Putamen (tissue), 1 donor: ENCODE data around the gene C2orf76.
"Not testable (repeated sequence)": the region's sequence is repeated elsewhere in the genome, so short reads cannot be mapped to it uniquely, and the experiment has no call there.

Experiments used
- DNase-seq: peaks from one replicate; pipeline ENCODE4 v3.0.0-alpha.2; 2016; ENCODE audit warnings: low spot score

C2orf76 gene

GRCh38 chr2:119294671-119295070, 72.0 kb downstream of the C2orf76 start:
- DNase-seq = no peak

GRCh38 chr2:119293900-119294299, 72.7 kb downstream of the C2orf76 start:
- no peak for DNase-seq

- DNase-seq = no peak
Measured at GRCh38 chr2:119293254-119293653, 73.4 kb downstream of the C2orf76 start.

- DNase-seq = no peak
Measured at GRCh38 chr2:119292226-119292625, 74.4 kb downstream of the C2orf76 start.

- DNase-seq = no peak
Measured at GRCh38 chr2:119291588-119292167, 75.0 kb downstream of the C2orf76 start.

- peak; percentile 38 for DNase-seq
Measured at GRCh38 chr2:119290859-119291587, 75.6 kb downstream of the C2orf76 start.

GRCh38 chr2:119289642-119290041, 77.0 kb downstream of the C2orf76 start:
- DNase-seq = no peak

GRCh38 chr2:119289093-119289492, 77.5 kb downstream of the C2orf76 start:
- no peak for DNase-seq

GRCh38 chr2:119288576-119288975, 78.1 kb downstream of the C2orf76 start:
- no peak for DNase-seq

- no peak for DNase-seq
Measured at GRCh38 chr2:119286661-119287060, 80.0 kb downstream of the C2orf76 start.

- DNase-seq = peak; percentile 56
Measured at GRCh38 chr2:119283873-119284331, 82.7 kb downstream of the C2orf76 start.

- DNase-seq = peak; percentile 87
Measured at GRCh38 chr2:119282996-119283511, 83.6 kb downstream of the C2orf76 start.

GRCh38 chr2:119282146-119282995, 84.3 kb downstream of the C2orf76 start:
- DNase-seq = no peak

GRCh38 chr2:119280680-119281079, 86.0 kb downstream of the C2orf76 start:
- DNase-seq = no peak

GRCh38 chr2:119279666-119280065, 87.0 kb downstream of the C2orf76 start:
- DNase-seq = no peak

GRCh38 chr2:119278946-119279345, 87.7 kb downstream of the C2orf76 start:
- DNase-seq = no peak

- not testable (repeated sequence) for DNase-seq
Measured at GRCh38 chr2:119278385-119278784, 88.2 kb downstream of the C2orf76 start.

- DNase-seq = no peak
Measured at GRCh38 chr2:119276864-119277263, 89.8 kb downstream of the C2orf76 start.

GRCh38 chr2:119267604-119268003, 99.0 kb downstream of the C2orf76 start:
- no peak for DNase-seq

GRCh38 chr2:119266091-119266589, 100.5 kb downstream of the C2orf76 start:
- no peak for DNase-seq

- no peak for DNase-seq
Measured at GRCh38 chr2:119265693-119266066, 101.0 kb downstream of the C2orf76 start.
